GM18517 (cell line): ENCODE results near the gene TBX5.
"Not testable (repeated sequence)": the region's sequence is repeated elsewhere in the genome, so short reads cannot be mapped to it uniquely, and the experiment has no call there.

Source experiments
- ATAC-seq: cut with Tn5 transposase; IDR thresholded peaks from one replicate; pipeline ENCODE4 v1.9.1; 2021; ENCODE audit warnings: mild to moderate bottlenecking, moderate library complexity; ENCODE audit not compliant: unreplicated experiment

TBX5 gene

GRCh38 chr12:114384739-114385138 lies 21.2 kb downstream of the TBX5 start:
- ATAC-seq: no peak

DNA sequence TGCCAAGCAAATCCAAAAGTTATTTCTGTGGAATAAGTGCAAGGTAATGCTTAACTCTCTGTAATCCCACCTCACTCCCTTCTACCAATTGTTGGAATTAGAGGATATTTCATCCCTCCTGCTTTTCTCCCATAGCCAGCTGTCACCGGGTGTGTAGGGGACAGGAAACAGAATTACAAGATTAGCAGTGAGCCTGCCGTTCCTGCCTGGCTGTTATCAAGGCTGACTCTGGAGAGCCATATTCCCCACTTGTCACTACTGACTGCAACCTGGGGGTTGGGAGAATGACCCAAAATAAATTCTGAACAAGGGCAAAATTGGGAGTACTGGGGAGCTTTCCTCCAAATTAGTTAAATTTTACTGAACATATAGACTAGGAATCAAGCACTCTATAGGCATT lies 24.8 kb downstream of the TBX5 start:
- ATAC-seq: no peak

DNA sequence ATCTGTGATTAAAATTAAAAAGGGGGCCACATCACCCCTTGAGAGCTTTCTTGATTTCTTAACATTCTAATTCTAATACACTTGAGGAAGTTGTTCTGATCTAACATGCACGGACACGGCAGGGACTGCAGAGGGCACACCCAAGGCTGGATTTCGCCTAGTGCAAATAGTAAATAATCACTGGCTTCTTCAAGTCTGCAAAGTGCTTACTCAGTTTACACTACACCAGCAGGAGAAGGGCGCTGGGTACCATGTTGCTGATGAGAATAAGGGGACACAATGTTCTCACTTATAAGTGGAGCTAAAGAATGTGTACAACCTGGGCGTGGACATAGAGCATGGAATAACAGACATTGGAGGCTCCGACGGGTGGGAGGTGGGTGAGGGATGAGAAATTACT lies 34.2 kb downstream of the TBX5 start:
- no peak for ATAC-seq

DNA sequence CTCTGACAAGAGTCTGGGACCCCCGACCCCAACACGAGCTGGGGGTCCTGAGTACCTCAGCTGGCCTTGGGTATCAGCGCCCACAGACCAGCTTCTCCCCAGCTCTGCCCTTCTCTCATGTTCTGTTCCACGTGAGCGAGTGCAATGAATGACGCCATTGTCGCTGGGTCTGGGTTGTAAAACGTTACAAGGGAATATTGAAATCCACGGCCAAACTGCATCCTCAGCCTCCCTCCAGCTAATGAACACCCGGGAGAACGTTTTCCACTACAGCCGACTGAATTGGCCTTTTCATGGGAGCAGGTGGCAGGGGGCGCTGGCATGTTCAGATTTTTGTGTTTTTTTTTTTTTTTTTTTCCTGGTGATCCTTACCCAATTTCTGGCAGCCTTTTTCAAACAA lies 34.7 kb downstream of the TBX5 start:
- ATAC-seq: no peak

GRCh38 chr12:114368685-114369452 lies 37.1 kb downstream of the TBX5 start:
- no peak for ATAC-seq

DNA sequence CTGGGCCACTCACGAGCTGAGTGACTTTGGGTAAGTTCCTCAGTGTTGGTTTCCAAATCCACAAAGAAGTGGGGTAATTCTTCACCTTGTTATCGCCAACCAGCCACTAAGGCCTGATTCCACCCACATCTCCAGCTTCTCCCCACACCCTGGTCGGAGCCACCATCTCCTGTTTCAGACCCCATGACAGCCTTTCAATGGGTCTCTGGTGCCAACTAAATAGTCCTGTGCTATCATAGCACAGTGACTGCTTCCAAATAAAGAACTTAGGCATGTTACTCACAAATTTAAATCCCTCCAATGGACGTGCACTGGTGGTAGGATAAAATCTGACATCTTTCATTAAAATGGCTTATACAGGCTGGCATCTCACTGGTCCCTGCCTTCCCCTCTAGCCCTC lies 44.0 kb downstream of the TBX5 start:
- ATAC-seq: no peak

- ATAC-seq: no peak
Observed at GRCh38 chr12:114361545-114361944, 44.4 kb downstream of the TBX5 start.

GRCh38 chr12:114360485-114360884 lies 45.5 kb downstream of the TBX5 start:
- ATAC-seq: no peak

DNA sequence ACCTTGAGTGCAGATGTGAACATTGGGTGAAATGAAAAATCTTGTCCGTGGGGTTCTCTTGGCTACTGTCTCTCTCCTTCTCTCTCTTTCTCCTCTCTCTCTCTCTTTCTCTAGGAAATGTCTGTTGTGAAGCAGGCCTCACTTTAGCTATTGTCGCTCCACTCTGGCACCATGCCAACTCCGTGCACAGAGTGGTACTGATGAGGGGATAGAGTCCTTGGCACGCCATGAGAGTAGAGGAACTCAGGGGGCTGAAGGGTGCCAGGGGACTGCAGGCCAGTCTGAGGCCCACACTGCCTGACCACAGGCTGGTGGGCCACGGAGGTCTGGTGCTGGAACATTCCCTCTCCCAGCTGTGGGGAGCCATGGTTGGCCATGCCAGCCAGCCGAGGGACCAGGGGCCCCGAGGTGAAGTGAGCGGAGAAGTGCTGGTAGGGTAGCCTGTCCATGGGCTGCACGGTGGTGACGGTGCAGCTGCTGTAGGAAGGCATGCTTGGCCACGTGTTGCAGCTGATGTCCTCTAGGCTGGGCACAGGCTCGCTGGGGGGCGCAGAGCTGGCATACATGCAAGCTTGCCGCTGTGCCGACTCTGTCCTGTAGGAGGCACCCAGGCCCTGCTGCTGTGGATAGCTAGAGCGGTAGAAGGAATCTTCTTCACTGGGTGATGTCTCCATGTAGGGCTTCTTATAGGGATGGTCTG lies 50.4 kb downstream of the TBX5 start:
- no peak for ATAC-seq

- not testable (repeated sequence) for ATAC-seq
Observed at GRCh38 chr12:114349239-114349638, 56.7 kb downstream of the TBX5 start.

DNA sequence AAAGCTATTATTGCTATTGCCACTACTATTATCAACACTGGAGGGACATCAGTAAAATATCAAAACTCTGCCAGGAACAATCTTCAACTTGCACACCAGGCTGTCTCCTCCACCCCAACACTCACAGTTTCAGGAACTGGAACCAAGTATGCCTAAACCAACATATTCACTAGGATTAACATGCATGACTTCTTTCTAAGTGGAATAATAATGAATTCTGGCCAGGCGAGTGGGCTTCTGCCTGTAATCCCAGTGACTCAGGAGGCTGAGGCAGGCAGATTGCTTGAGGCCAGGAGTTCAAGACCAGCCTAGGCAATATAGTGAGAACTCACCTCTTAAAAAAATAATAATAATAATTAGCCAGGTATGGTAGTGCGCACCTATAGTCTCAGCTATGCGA lies 58.1 kb downstream of the TBX5 start:
- ATAC-seq: no peak

DNA sequence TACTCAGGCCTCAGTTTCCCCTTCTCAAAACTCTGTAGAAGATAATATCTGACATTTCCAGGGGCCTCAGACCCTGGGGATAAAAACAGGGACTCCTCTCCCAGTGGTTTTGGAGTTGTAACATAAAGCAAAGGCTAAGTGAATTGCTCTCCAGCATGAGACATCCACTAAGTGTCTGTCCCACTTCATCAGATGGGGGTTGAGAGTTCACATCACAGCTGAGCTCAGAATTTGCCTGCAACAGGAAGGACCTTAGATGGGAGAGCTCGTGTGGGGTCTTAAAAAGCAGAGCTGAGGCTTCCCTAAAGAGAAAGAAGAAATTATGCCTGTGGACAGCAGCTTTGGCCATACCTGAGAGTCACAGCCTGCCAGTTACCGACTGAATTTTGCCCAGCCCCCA lies 61.1 kb downstream of the TBX5 start:
- no peak for ATAC-seq

GRCh38 chr12:114344303-114344663 lies 61.7 kb downstream of the TBX5 start:
- ATAC-seq: no peak

DNA sequence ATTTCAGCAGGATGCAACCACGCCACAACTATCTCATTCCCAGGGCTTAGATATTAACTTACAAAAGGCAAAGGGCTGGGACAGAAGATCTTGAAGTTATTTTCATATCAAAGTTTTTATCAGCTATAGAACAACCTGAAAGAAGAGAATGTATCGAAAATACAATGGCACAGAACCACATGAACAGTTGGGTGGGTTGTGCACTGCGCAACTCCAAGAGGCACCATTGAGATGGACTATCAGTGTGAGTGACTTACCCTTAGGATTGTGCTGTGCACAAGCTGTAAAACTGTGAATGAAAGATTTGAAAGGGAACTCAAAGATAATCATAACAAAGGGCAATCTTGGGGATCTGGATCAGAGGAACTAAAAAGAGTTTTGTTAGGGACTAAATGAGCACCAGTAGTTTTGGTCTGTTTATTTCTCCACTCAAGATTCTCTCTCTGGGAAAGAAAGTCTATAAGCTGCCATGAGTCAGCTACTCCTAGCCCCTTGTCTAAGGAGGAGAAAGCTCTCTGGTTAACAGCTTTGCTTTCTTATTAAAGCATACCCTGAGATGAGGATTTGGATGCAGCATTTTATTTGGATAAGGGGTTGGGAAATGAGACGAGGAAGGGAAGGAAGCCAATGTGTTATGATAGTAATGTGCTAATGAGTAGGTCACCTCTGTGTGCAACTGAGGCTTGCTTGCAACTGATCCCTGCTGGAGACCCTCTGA lies 62.2 kb downstream of the TBX5 start:
- no peak for ATAC-seq

DNA sequence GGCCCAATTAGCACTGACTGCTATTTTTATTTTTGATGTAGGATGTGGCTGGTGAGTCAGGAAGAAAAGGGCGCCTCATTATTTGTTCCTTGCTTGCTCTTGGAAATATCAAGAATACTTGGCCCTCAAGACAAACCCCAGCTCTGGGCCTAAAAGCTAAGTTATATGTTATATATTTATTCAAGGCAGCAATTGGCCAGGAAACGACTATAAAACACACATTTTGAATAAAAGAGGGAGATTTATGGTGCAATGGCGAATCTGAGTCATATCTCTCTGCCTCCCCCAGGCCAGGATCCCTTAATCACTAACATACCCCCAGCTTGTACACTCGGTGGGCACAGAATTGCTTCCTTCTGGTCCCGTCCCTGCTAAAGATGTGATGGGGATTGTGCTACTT lies 63.3 kb downstream of the TBX5 start:
- ATAC-seq: no peak

GRCh38 chr12:114341635-114342034 lies 64.3 kb downstream of the TBX5 start:
- ATAC-seq: no peak

DNA sequence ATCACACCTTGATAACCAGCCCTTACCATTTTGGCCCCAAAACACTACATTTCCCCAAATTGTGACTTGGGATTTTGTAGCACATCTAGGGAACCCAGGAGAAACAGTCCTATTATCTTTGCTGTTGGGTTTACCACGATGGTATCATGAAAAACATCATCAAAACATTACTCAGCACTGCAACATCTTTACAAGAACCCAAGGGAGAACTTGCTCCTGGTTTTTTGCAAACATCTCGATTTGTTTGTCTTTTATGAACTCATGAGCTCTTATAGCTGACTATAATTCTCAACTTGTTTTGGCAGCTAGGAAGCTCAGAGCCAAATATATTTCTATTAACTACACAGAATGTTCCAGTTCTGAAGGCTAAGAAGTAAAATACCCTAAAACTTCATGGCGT lies 65.7 kb downstream of the TBX5 start:
- ATAC-seq: no peak

- no peak for ATAC-seq
Observed at GRCh38 chr12:114339626-114340025, 66.3 kb downstream of the TBX5 start.

GRCh38 chr12:114335607-114336006 lies 70.3 kb downstream of the TBX5 start:
- ATAC-seq: no peak

DNA sequence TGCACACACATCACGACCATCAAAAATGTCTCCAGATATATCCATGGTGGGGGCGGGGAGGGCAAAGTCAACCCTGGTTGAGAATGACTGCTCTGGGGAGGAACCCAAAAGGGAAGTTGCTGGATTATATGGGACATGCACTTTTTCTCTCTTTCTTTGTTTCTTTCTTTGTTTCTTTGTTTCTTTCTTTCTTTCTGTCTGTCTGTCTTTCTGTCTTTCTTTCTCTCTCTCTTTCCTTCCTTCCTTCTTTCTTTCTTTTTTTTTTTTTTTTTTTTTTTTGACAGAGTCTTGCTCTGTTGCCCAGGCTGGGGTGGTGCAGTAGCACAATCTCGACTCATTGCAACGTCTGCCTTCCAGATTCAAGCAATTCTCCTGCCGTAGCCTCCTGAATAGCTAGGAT lies 71.5 kb downstream of the TBX5 start:
- ATAC-seq: no peak

DNA sequence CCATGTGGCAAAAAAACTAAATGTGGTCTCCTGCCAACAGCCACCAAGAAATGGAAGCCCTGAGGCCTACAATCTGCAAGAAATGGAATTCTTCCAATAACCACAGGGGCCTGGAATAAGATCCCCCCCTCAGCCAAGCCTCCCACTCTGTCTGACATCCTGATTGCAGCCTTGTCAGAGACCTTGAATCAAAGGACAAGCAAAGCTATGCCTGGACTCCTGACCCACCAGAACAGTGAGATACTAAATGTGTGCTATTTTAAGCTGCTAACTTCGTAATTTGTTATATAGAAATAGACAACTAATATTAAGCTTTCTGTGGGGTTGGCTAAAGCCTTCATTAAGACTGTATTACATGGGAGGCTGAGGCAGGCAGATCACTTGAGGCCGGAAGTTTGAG lies 77.7 kb downstream of the TBX5 start:
- ATAC-seq: no peak

DNA sequence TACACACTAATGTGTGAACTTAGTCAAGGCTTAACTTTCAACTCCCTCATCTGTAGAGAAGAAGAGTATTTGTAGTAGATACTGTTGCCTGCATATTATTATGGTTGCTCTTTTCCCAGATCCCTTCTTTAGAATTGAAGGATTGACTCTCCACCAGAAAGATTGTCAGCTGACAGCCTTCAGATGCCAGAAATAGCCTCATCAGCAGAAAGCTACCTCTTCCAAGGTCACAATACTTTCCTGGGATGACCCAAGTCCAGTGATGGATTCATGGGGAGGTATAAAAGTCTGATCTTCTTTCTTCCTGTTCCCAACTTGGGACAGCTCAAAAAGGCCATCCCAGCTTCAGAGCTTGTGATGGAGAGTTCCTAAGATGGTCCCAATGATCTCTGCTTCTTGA lies 78.2 kb downstream of the TBX5 start:
- no peak for ATAC-seq
